ENCODE measurements around the gene PHLDA1. TPM values are rescaled to one million over a fixed set of nuclear protein-coding genes. Genes with fewer than 3 reads are reported as not detected.

Gene PHLDA1
- 20.4 to 49.3 TPM (median 41.4 TPM) in 5 replicates for total RNA-seq (2022; extraction: Qiagen RNA extraction; ENCODE audit: low read depth)

DNA sequence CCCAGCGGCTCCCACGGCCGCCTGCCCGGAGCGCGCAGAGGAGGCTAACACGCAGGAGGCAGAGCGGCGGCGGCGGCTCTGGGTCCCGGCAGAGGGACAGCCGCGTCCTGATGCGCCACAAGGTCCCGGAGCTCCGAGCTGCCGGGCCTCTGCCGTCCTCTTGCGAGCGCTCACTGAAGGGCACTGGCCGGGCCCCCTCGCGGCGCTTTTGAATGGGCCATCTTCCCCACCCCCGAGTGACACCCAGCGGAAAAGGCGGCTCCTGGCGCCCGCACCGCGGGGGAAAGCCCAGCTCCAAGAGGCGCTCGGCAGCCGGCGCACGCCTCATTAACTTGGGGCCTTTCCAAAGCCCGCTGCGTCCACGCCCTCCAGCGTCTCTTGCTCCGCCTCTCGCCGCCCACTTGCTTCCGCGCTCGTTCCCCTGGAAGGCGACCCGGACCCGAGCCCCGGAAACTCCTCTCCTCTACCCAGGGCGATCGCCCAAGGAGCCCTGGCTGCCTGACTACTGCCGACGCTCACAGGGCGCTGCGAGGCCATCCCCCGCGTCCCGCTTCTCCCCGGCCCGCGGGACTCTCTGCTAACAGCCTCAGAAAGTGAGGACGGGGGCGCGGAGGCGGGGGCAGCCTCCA is at the start of gene PHLDA1:
Gene PHLDA1, minus strand, starts transcription at position 363 of the 629 bp plus-strand sequence.

Other genes starting within 250 kb of the PHLDA1 start
- gene NAP1L1, start 52.9 kb upstream of the PHLDA1 start, total RNA-seq (2022; extraction: Qiagen RNA extraction; ENCODE audit: low read depth) = 523 to 753 TPM (median 627 TPM) in 5 replicates